Medulla oblongata (tissue), 1 donor: Measurements from ENCODE around the gene RYR3.

ENCODE experiments used
- DNase-seq: peaks from one replicate; pipeline ENCODE4 v3.0.0-alpha.2; 2015; ENCODE audit errors: extremely low spot score

Gene RYR3

GRCh38 chr15:33310481-33311311, at the start of gene RYR3:
Gene RYR3, plus strand, starts transcription at chr15:33310967. Its CDS starts 79 bp downstream, at chr15:33311046.
- no peak for DNase-seq

- DNase-seq = no peak
Observed at GRCh38 chr15:33262306-33262705, 48.5 kb upstream of the RYR3 start.

GRCh38 chr15:33277689-33278088, 33.1 kb upstream of the RYR3 start:
- no peak for DNase-seq

- DNase-seq = no peak
Observed at GRCh38 chr15:33278816-33279612, 31.8 kb upstream of the RYR3 start.

- no peak for DNase-seq
Observed at GRCh38 chr15:33279613-33280205, 31.1 kb upstream of the RYR3 start.

- DNase-seq = no peak
Observed at GRCh38 chr15:33282226-33283020, 28.3 kb upstream of the RYR3 start.

GRCh38 chr15:33283576-33283975, 27.2 kb upstream of the RYR3 start:
- DNase-seq = peak; percentile 38

- DNase-seq = no peak
Observed at GRCh38 chr15:33284336-33284735, 26.4 kb upstream of the RYR3 start.

GRCh38 chr15:33292717-33293307, 18.0 kb upstream of the RYR3 start:
- peak; percentile 89 for DNase-seq

- DNase-seq = no peak
Observed at GRCh38 chr15:33293713-33294334, 16.9 kb upstream of the RYR3 start.

- DNase-seq = no peak
Observed at GRCh38 chr15:33296050-33296449, 14.7 kb upstream of the RYR3 start.

GRCh38 chr15:33296856-33297255, 13.9 kb upstream of the RYR3 start:
- no peak for DNase-seq

- DNase-seq = no peak
Observed at GRCh38 chr15:33298631-33299030, 12.1 kb upstream of the RYR3 start.

GRCh38 chr15:33304924-33305323, 5.8 kb upstream of the RYR3 start:
- peak; percentile 33 for DNase-seq

- DNase-seq = peak; percentile 45
Observed at GRCh38 chr15:33309602-33310276, 1.0 kb upstream of the RYR3 start.

- DNase-seq = no peak
Observed at GRCh38 chr15:33311312-33311971, 675 bp downstream of the RYR3 start.

- no peak for DNase-seq
Observed at GRCh38 chr15:33313491-33313890, 2.7 kb downstream of the RYR3 start.

- DNase-seq = no peak
Observed at GRCh38 chr15:33314069-33314468, 3.3 kb downstream of the RYR3 start.

- DNase-seq = no peak
Observed at GRCh38 chr15:33315044-33315443, 4.3 kb downstream of the RYR3 start.

GRCh38 chr15:33317896-33318295, 7.1 kb downstream of the RYR3 start:
- DNase-seq = no peak
